Osteoblast (primary cell): ENCODE results near the gene GDPGP1. TPM values are rescaled to one million over a fixed set of nuclear protein-coding genes. Genes with fewer than 3 reads are reported as not detected.
A peak's percentile ranks its signal among the peaks of the same experiment; 100 is the strongest.

ENCODE experiments used
- DNase-seq: peaks from one replicate; pipeline ENCODE4 v3.0.0; 2011; ENCODE audit warnings: low spot score, mixed read lengths; ENCODE audit not compliant: insufficient read length; ENCODE audit errors: missing footprints
- H2AFZ ChIP-seq: 2 replicates; pipeline ENCODE4 v1.6.0; 2011; ENCODE audit warnings: mild to moderate bottlenecking, low read length
- H3K27ac ChIP-seq: 2 replicates; pipeline ENCODE4 v1.5.1; 2011; ENCODE audit warnings: mild to moderate bottlenecking, low read depth, low read length, moderate library complexity
- H3K27me3 ChIP-seq: 2 replicates; pipeline ENCODE4 v1.6.0; 2012; ENCODE audit warnings: mild to moderate bottlenecking, control low read depth, inconsistent platforms, low read length, moderate library complexity; ENCODE audit not compliant: insufficient read depth
- H3K36me3 ChIP-seq: 2 replicates; pipeline ENCODE4 v1.5.1; 2011; ENCODE audit warnings: mild to moderate bottlenecking, low read length, control low read depth, moderate library complexity; ENCODE audit not compliant: insufficient read depth
- H3K4me1 ChIP-seq: 2 replicates; pipeline ENCODE4 v1.5.1; 2011; ENCODE audit warnings: mild to moderate bottlenecking, low read length, control low read depth, moderate library complexity; ENCODE audit not compliant: insufficient read depth
- H3K4me2 ChIP-seq: 2 replicates; pipeline ENCODE4 v1.6.0; 2011; ENCODE audit warnings: mild to moderate bottlenecking, low read length; ENCODE audit not compliant: insufficient read depth
- H3K4me3 ChIP-seq: fragments of 200-600 bp; sonication (generic); 3 replicates; pipeline ENCODE4 v1.5.1; 2012; ENCODE audit warnings: mild to moderate bottlenecking, low read length, inconsistent platforms; ENCODE audit not compliant: insufficient read depth
- H3K79me2 ChIP-seq: 2 replicates; pipeline ENCODE4 v1.6.0; 2012; ENCODE audit warnings: mild to moderate bottlenecking, low read length, control low read depth, inconsistent platforms; ENCODE audit not compliant: insufficient read depth
- H3K9me3 ChIP-seq: 2 replicates; pipeline ENCODE4 v1.5.1; 2011; ENCODE audit warnings: low read depth, low read length, control low read depth
- H4K20me1 ChIP-seq: 2 replicates; pipeline ENCODE4 v1.6.0; 2012; ENCODE audit warnings: mild to moderate bottlenecking, low read length, control low read depth; ENCODE audit not compliant: insufficient read depth
- total RNA-seq: library from RNA; depleted of rRNA; stranded (reverse); fragments of >200 nt; gene quantifications from 2 replicates; pipeline ENCODE4 v1.2.3, GENCODE V29; 2012
- TF ChIP-seq, protein P1 (sequence below): IDR thresholded peaks from 2 replicates; pipeline ENCODE4 v1.5.1; 2011; ENCODE audit warnings: mild to moderate bottlenecking, low read depth, low read length, moderate library complexity; ENCODE audit errors: extremely low read depth

The GDPGP1 gene
- total RNA-seq, 1 donor = 8.0 TPM

DNA sequence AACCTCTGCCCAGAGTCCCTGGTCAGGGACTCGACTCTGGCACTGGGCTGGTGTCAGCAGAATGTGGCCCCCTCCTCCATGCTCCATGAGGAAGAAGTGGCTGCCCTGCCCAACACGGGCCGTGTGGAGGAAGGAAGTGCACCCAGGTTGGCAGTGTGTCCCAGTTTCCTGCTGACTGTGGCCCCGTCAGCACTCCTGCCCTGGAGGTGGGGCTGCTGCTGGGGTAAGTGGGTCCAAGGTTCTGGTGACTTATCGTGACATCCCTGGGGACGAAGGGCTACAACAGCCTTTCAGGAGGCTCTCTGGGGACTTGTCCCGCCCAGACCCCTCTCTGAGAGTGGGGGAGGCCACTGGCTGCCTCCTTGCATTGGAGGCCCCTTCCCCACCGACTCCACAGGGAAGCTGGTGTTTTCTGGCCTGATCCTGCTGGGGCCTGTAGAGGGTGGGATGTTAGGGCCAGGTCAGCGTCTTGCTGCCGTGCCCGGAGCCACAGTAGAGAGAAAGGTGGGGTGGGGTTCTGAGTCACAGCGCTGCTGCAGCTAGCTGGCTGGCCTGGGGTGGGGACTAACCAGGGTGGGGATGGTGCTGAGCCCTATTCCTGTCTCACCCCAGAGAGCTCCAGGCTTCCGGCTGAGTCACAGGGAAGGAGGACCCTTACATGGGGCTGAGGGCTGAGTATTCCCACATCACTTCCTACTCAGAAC lies 22.4 kb upstream of the GDPGP1 start:
- Histone ChIP-seq H3K4me3 (no peak overlapping the region), H3K4me1 (peaks cover 9% of the 10 kb centered on the region), H3K4me2 (peak overlapping the region; percentile 23), H3K36me3 (no peaks in the 10 kb centered on the region), H3K27me3 (no peaks in the 10 kb centered on the region), H3K79me2 (no peaks in the 10 kb centered on the region), H3K9me3 (no peaks in the 10 kb centered on the region), H4K20me1 (no peaks in the 10 kb centered on the region), H2AFZ (peak overlapping the region; percentile 59), H3K27ac (no peak overlapping the region)
- TF ChIP-seq, protein P1, sequence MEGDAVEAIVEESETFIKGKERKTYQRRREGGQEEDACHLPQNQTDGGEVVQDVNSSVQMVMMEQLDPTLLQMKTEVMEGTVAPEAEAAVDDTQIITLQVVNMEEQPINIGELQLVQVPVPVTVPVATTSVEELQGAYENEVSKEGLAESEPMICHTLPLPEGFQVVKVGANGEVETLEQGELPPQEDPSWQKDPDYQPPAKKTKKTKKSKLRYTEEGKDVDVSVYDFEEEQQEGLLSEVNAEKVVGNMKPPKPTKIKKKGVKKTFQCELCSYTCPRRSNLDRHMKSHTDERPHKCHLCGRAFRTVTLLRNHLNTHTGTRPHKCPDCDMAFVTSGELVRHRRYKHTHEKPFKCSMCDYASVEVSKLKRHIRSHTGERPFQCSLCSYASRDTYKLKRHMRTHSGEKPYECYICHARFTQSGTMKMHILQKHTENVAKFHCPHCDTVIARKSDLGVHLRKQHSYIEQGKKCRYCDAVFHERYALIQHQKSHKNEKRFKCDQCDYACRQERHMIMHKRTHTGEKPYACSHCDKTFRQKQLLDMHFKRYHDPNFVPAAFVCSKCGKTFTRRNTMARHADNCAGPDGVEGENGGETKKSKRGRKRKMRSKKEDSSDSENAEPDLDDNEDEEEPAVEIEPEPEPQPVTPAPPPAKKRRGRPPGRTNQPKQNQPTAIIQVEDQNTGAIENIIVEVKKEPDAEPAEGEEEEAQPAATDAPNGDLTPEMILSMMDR = no peak
- DNase-seq = peak; percentile 96

- no peak overlapping the region for H3K27ac ChIP-seq
- peak; percentile 46 for DNase-seq
- no peaks in the 10 kb centered on the region for H3K36me3 ChIP-seq
- H3K27me3 ChIP-seq = no peaks in the 10 kb centered on the region
- no peak overlapping the region for H3K4me2 ChIP-seq
- H2AFZ ChIP-seq = no peak overlapping the region
- H3K4me3 ChIP-seq = no peak overlapping the region
- H4K20me1 ChIP-seq = no peaks in the 10 kb centered on the region
- no peaks in the 10 kb centered on the region for H3K79me2 ChIP-seq
- TF ChIP-seq, protein P1 = no peak
- H3K9me3 ChIP-seq = no peaks in the 10 kb centered on the region
- H3K4me1 ChIP-seq = peaks cover 9% of the 10 kb centered on the region
Measured at GRCh38 chr15:90212221-90213098, 21.5 kb upstream of the GDPGP1 start.

- H3K79me2 ChIP-seq = no peaks in the 10 kb centered on the region
- peak; percentile 26 for DNase-seq
- TF ChIP-seq, protein P1 = no peak
- no peaks in the 10 kb centered on the region for H3K9me3 ChIP-seq
- no peak overlapping the region for H2AFZ ChIP-seq
- no peaks in the 10 kb centered on the region for H3K36me3 ChIP-seq
- H3K4me3 ChIP-seq = no peak overlapping the region
- no peak overlapping the region for H3K27ac ChIP-seq
- no peak overlapping the region for H3K4me2 ChIP-seq
- no peaks in the 10 kb centered on the region for H3K27me3 ChIP-seq
- no peaks in the 10 kb centered on the region for H4K20me1 ChIP-seq
- peaks cover 9% of the 10 kb centered on the region for H3K4me1 ChIP-seq
Measured at GRCh38 chr15:90213122-90213817, 20.7 kb upstream of the GDPGP1 start.
